ENCODE results near the gene PGR.

Gene PGR

DNA sequence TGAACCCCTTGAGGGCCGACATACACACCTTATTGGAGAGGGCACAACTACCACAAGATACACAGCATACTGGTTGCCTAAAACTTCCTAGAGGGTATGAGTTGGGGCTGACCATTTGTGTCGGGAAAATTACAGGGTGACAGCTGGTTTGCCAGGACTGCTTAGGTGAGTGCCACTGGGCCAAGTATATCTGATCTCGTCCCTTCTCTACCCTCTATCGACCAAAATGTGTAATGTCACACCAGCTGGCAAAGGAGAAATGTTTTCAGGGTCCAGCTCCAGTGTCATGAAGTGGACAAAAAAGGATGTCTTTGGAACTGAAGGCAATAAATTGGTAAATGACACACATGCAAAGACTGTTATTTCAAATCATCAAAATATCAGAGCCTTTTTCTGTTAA lies 126.1 kb downstream of the PGR start:
- H3K27ac ChIP-seq (ENCODE audit: low read depth, low read length, poor library complexity, severe bottlenecking): no peak overlapping the region

DNA sequence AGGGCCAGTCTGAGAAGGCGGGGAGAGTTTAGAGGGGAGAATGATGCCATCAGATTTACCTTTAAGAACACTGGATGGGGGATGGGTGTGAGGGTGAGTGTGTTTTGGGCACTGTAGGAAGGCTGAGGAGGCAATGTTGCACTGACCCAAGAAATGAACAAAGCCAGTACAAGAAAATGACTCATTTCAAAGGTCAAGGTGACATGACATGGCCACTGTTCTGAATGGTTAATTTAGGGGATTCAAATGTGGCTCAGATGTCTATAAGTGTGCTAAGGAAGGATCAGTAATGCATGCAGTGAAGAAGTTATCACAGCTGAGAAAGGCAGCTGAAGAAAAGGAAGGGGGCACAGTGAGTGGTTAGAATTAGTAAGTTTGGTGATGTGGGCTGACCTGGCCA lies 129.9 kb downstream of the PGR start:
- no peaks in the 10 kb centered on the region for H3F3A ChIP-seq (ENCODE audit: insufficient read depth, low read length)
- no peaks in the 10 kb centered on the region for H3K79me2 ChIP-seq (ENCODE audit: insufficient read depth, low read length)
- no peaks in the 10 kb centered on the region for H4K20me1 ChIP-seq (ENCODE audit: insufficient read depth, low read length)
- H3K9me2 ChIP-seq (ENCODE audit: low read depth, low read length): no peaks in the 10 kb centered on the region
- TF ChIP-seq EZH2 (IDR thresholded peaks at IDR 0.05; ENCODE audit: borderline replicate concordance, low read length): no peak
- no peak for TF ChIP-seq CTCF (IDR thresholded peaks at IDR 0.05; ENCODE audit: low read length)
- no peaks in the 10 kb centered on the region for H3K36me3 ChIP-seq (ENCODE audit: insufficient read depth, low read length)
- H3K27me3 ChIP-seq (ENCODE audit: insufficient read depth, low read length): no peaks in the 10 kb centered on the region
- H3K4me3 ChIP-seq (ENCODE audit: low read depth, low read length, poor library complexity, severe bottlenecking): no peak overlapping the region
- no peaks in the 10 kb centered on the region for H3K4me1 ChIP-seq (ENCODE audit: insufficient read depth, low read length, severe bottlenecking)
- H3K4me2 ChIP-seq (ENCODE audit: low read length): no peak overlapping the region
- no peak overlapping the region for H3K9ac ChIP-seq (ENCODE audit: low read length)
- no peaks in the 10 kb centered on the region for H3K9me3 ChIP-seq (ENCODE audit: low read length)
- no peak overlapping the region for H2AFZ ChIP-seq (ENCODE audit: low read length)
- no peak overlapping the region for H3K27ac ChIP-seq (ENCODE audit: low read depth, low read length, poor library complexity, severe bottlenecking)

More for the DNA sequence above, 126.1 kb downstream of the PGR start:
- Histone ChIP-seq H3K4me2 (ENCODE audit: low read length) (no peak overlapping the region), H3K36me3 (ENCODE audit: insufficient read depth, low read length) (no peaks in the 10 kb centered on the region), H3K9me3 (ENCODE audit: low read length) (no peaks in the 10 kb centered on the region), H3K9ac (ENCODE audit: low read length) (no peak overlapping the region), H3K79me2 (ENCODE audit: insufficient read depth, low read length) (no peaks in the 10 kb centered on the region), H3K9me2 (ENCODE audit: low read depth, low read length) (no peaks in the 10 kb centered on the region), H2AFZ (ENCODE audit: low read length) (no peak overlapping the region), H3K4me3 (ENCODE audit: low read depth, low read length, poor library complexity, severe bottlenecking) (no peak overlapping the region), H3K27me3 (ENCODE audit: insufficient read depth, low read length) (no peaks in the 10 kb centered on the region), H3K4me1 (ENCODE audit: insufficient read depth, low read length, severe bottlenecking) (no peaks in the 10 kb centered on the region), H4K20me1 (ENCODE audit: insufficient read depth, low read length) (no peaks in the 10 kb centered on the region), H3F3A (ENCODE audit: insufficient read depth, low read length) (no peaks in the 10 kb centered on the region)
- TF ChIP-seq EZH2 (IDR thresholded peaks at IDR 0.05; ENCODE audit: borderline replicate concordance, low read length): no peak
- peak; percentile 28; the same call in 1 of the 2 replicates for TF ChIP-seq CTCF (IDR thresholded peaks at IDR 0.05; ENCODE audit: low read length)

DNA sequence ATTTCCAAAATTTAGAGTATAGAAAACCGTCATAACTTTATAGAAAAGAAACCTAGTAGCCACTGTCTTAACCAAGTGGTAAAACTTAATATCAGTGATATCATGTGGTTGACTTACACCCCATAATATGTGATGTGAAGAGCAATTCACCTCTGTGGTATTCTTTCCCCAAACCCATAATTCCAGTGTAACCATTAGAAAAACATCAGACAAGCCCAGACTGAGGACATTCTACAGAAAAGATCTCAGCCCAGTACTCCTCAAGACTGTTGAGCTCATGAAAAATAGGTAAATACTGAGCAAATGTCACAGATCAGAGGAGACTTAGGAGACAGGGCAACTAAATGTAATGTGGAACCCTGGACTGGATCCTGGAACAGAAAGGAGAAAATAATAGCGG lies 134.6 kb downstream of the PGR start:
- no peaks in the 10 kb centered on the region for H3K36me3 ChIP-seq (ENCODE audit: insufficient read depth, low read length)
- H3F3A ChIP-seq (ENCODE audit: insufficient read depth, low read length): no peaks in the 10 kb centered on the region
- no peaks in the 10 kb centered on the region for H3K9me3 ChIP-seq (ENCODE audit: low read length)
- H3K79me2 ChIP-seq (ENCODE audit: insufficient read depth, low read length): no peaks in the 10 kb centered on the region
- H3K9me2 ChIP-seq (ENCODE audit: low read depth, low read length): no peaks in the 10 kb centered on the region
- TF ChIP-seq CTCF (IDR thresholded peaks at IDR 0.05; ENCODE audit: low read length) (no peak), EZH2 (IDR thresholded peaks at IDR 0.05; ENCODE audit: borderline replicate concordance, low read length) (no peak)
- H3K27ac ChIP-seq (ENCODE audit: low read depth, low read length, poor library complexity, severe bottlenecking): no peak overlapping the region
- no peak overlapping the region for H2AFZ ChIP-seq (ENCODE audit: low read length)
- H3K9ac ChIP-seq (ENCODE audit: low read length): no peak overlapping the region
- no peaks in the 10 kb centered on the region for H3K4me1 ChIP-seq (ENCODE audit: insufficient read depth, low read length, severe bottlenecking)
- no peaks in the 10 kb centered on the region for H3K27me3 ChIP-seq (ENCODE audit: insufficient read depth, low read length)
- no peak overlapping the region for H3K4me3 ChIP-seq (ENCODE audit: low read depth, low read length, poor library complexity, severe bottlenecking)
- no peaks in the 10 kb centered on the region for H4K20me1 ChIP-seq (ENCODE audit: insufficient read depth, low read length)
- H3K4me2 ChIP-seq (ENCODE audit: low read length): no peak overlapping the region

Measured in OCI-LY1 (cell line).